ENCODE measurements around the gene ANKUB1. TPM values are rescaled to one million over a fixed set of nuclear protein-coding genes. Genes with fewer than 3 reads are reported as not detected.
"Not testable (repeated sequence)": the region's sequence is repeated elsewhere in the genome, so short reads cannot be mapped to it uniquely, and the experiment has no call there.

Gene ANKUB1
- not detected for total RNA-seq

- ATAC-seq (no peak), DNase-seq (no peak)
- Mint-ChIP-seq H3K9me3 (no peaks in the 10 kb centered on the region), H3K36me3 (ENCODE audit: insufficient read depth) (no peaks in the 10 kb centered on the region), H3K27me3 (ENCODE audit: low read depth) (peaks cover 20% of the 10 kb centered on the region), H3K4me1 (ENCODE audit: low read depth) (no peaks in the 10 kb centered on the region), H3K4me3 (no peak within 1 kb of the TSS)
These were observed at the start of gene ANKUB1 for GRCh38 chr3:149792452-149793270. ANKUB1 (minus strand) TSS chr3:149792554; CDS start chr3:149792366, 188 bp downstream.

GRCh38 chr3:149839896-149840295 is 47.5 kb upstream of the ANKUB1 start:
- no peak for ATAC-seq
- no peak overlapping the region for H3K4me3 Mint-ChIP-seq
- peaks cover 18% of the 10 kb centered on the region for H3K36me3 Mint-ChIP-seq (ENCODE audit: insufficient read depth)
- H3K4me1 Mint-ChIP-seq (ENCODE audit: low read depth), result peaks cover 41% of the 10 kb centered on the region
- H3K27me3 Mint-ChIP-seq (ENCODE audit: low read depth), result no peaks in the 10 kb centered on the region
- peaks cover 17% of the 10 kb centered on the region for H3K9me3 Mint-ChIP-seq
- no peak for DNase-seq

GRCh38 chr3:149839469-149839868 is 47.1 kb upstream of the ANKUB1 start:
- ATAC-seq; H3K4me3 Mint-ChIP-seq; DNase-seq; H3K27me3 Mint-ChIP-seq (ENCODE audit: low read depth): not testable (repeated sequence)
- Mint-ChIP-seq H3K4me1 (ENCODE audit: low read depth) (peaks cover 37% of the 10 kb centered on the region), H3K9me3 (peaks cover 22% of the 10 kb centered on the region), H3K36me3 (ENCODE audit: insufficient read depth) (peaks cover 22% of the 10 kb centered on the region)

- Mint-ChIP-seq H3K36me3 (ENCODE audit: insufficient read depth) (peaks cover 25% of the 10 kb centered on the region), H3K4me1 (ENCODE audit: low read depth) (peaks cover 31% of the 10 kb centered on the region), H3K9me3 (peaks cover 25% of the 10 kb centered on the region)
- H3K27me3 Mint-ChIP-seq (ENCODE audit: low read depth); ATAC-seq; DNase-seq; H3K4me3 Mint-ChIP-seq: not testable (repeated sequence)
These were observed 46.1 kb upstream of the ANKUB1 start for GRCh38 chr3:149838491-149838890.

GRCh38 chr3:149833241-149833640 is 40.9 kb upstream of the ANKUB1 start:
- Mint-ChIP-seq H3K36me3 (ENCODE audit: insufficient read depth) (peaks cover 42% of the 10 kb centered on the region), H3K4me1 (ENCODE audit: low read depth) (peaks cover 4% of the 10 kb centered on the region), H3K27me3 (ENCODE audit: low read depth) (no peaks in the 10 kb centered on the region), H3K4me3 (no peak overlapping the region), H3K9me3 (peaks cover 47% of the 10 kb centered on the region)
- no peak for DNase-seq
- ATAC-seq, result no peak

- Mint-ChIP-seq H3K36me3 (ENCODE audit: insufficient read depth) (peaks cover 32% of the 10 kb centered on the region), H3K4me3 (no peak overlapping the region), H3K4me1 (ENCODE audit: low read depth) (peaks cover 3% of the 10 kb centered on the region)
These were observed 39.7 kb upstream of the ANKUB1 start for GRCh38 chr3:149832086-149832485.

GRCh38 chr3:149831321-149831720 is 39.0 kb upstream of the ANKUB1 start:
- Mint-ChIP-seq H3K4me3 (no peak overlapping the region), H3K4me1 (ENCODE audit: low read depth) (peaks cover 5% of the 10 kb centered on the region), H3K36me3 (ENCODE audit: insufficient read depth) (peaks cover 28% of the 10 kb centered on the region), H3K9me3 (peaks cover 36% of the 10 kb centered on the region), H3K27me3 (ENCODE audit: low read depth) (no peaks in the 10 kb centered on the region)
- ATAC-seq (no peak), DNase-seq (no peak)

More at GRCh38 chr3:149832086-149832485, 39.7 kb upstream of the ANKUB1 start:
- no peak for ATAC-seq
- peaks cover 36% of the 10 kb centered on the region for H3K9me3 Mint-ChIP-seq
- H3K27me3 Mint-ChIP-seq (ENCODE audit: low read depth), result no peaks in the 10 kb centered on the region
- DNase-seq, result no peak

GRCh38 chr3:149830902-149831301 is 38.5 kb upstream of the ANKUB1 start:
- Mint-ChIP-seq H3K9me3 (peaks cover 36% of the 10 kb centered on the region), H3K27me3 (ENCODE audit: low read depth) (no peaks in the 10 kb centered on the region), H3K4me3 (no peak overlapping the region), H3K4me1 (ENCODE audit: low read depth) (peaks cover 9% of the 10 kb centered on the region), H3K36me3 (ENCODE audit: insufficient read depth) (peaks cover 29% of the 10 kb centered on the region)
- DNase-seq (no peak), ATAC-seq (no peak)

- H3K27me3 Mint-ChIP-seq (ENCODE audit: low read depth); ATAC-seq; DNase-seq; H3K4me3 Mint-ChIP-seq: not testable (repeated sequence)
- peaks cover 33% of the 10 kb centered on the region for H3K9me3 Mint-ChIP-seq
- H3K36me3 Mint-ChIP-seq (ENCODE audit: insufficient read depth), result peaks cover 30% of the 10 kb centered on the region
- H3K4me1 Mint-ChIP-seq (ENCODE audit: low read depth), result peaks cover 13% of the 10 kb centered on the region
These were observed 37.3 kb upstream of the ANKUB1 start for GRCh38 chr3:149829631-149830030.

- Mint-ChIP-seq H3K36me3 (ENCODE audit: insufficient read depth) (peaks cover 28% of the 10 kb centered on the region), H3K27me3 (ENCODE audit: low read depth) (no peaks in the 10 kb centered on the region), H3K4me1 (ENCODE audit: low read depth) (peaks cover 20% of the 10 kb centered on the region), H3K4me3 (no peak overlapping the region), H3K9me3 (peaks cover 32% of the 10 kb centered on the region)
- DNase-seq (no peak), ATAC-seq (no peak)
These were observed 36.0 kb upstream of the ANKUB1 start for GRCh38 chr3:149828390-149828789.

GRCh38 chr3:149826636-149827035 is 34.3 kb upstream of the ANKUB1 start:
- no peaks in the 10 kb centered on the region for H3K27me3 Mint-ChIP-seq (ENCODE audit: low read depth)
- no peak overlapping the region for H3K4me3 Mint-ChIP-seq
- peaks cover 21% of the 10 kb centered on the region for H3K36me3 Mint-ChIP-seq (ENCODE audit: insufficient read depth)
- ATAC-seq, result no peak
- no peak for DNase-seq
- peaks cover 34% of the 10 kb centered on the region for H3K4me1 Mint-ChIP-seq (ENCODE audit: low read depth)
- H3K9me3 Mint-ChIP-seq, result peaks cover 18% of the 10 kb centered on the region

GRCh38 chr3:149820183-149820582 is 27.8 kb upstream of the ANKUB1 start:
- H3K27me3 Mint-ChIP-seq (ENCODE audit: low read depth), result no peaks in the 10 kb centered on the region
- H3K36me3 Mint-ChIP-seq (ENCODE audit: insufficient read depth), result peaks cover 12% of the 10 kb centered on the region
- peaks cover 68% of the 10 kb centered on the region for H3K4me1 Mint-ChIP-seq (ENCODE audit: low read depth)
- DNase-seq (no peak), ATAC-seq (no peak)
- peaks cover 9% of the 10 kb centered on the region for H3K9me3 Mint-ChIP-seq
- no peak overlapping the region for H3K4me3 Mint-ChIP-seq

GRCh38 chr3:149819432-149819831 is 27.1 kb upstream of the ANKUB1 start:
- H3K9me3 Mint-ChIP-seq, result peaks cover 9% of the 10 kb centered on the region
- H3K27me3 Mint-ChIP-seq (ENCODE audit: low read depth), result no peaks in the 10 kb centered on the region
- ATAC-seq, result no peak
- peaks cover 76% of the 10 kb centered on the region for H3K4me1 Mint-ChIP-seq (ENCODE audit: low read depth)
- DNase-seq, result no peak
- H3K36me3 Mint-ChIP-seq (ENCODE audit: insufficient read depth), result peaks cover 12% of the 10 kb centered on the region
- no peak overlapping the region for H3K4me3 Mint-ChIP-seq

GRCh38 chr3:149816986-149817385 is 24.6 kb upstream of the ANKUB1 start:
- Mint-ChIP-seq H3K9me3 (peaks cover 4% of the 10 kb centered on the region), H3K36me3 (ENCODE audit: insufficient read depth) (peaks cover 7% of the 10 kb centered on the region), H3K4me1 (ENCODE audit: low read depth) (peaks cover 71% of the 10 kb centered on the region), H3K4me3 (no peak overlapping the region), H3K27me3 (ENCODE audit: low read depth) (no peaks in the 10 kb centered on the region)
- no peak for ATAC-seq
- DNase-seq, result no peak

GRCh38 chr3:149816311-149816710 is 24.0 kb upstream of the ANKUB1 start:
- Mint-ChIP-seq H3K4me1 (ENCODE audit: low read depth) (peaks cover 65% of the 10 kb centered on the region), H3K27me3 (ENCODE audit: low read depth) (no peaks in the 10 kb centered on the region), H3K4me3 (no peak overlapping the region), H3K36me3 (ENCODE audit: insufficient read depth) (peaks cover 3% of the 10 kb centered on the region), H3K9me3 (peaks cover under 1% of the 10 kb centered on the region)
- ATAC-seq (no peak), DNase-seq (no peak)
